Parietal lobe (tissue), 2 donors: ENCODE measurements around the gene TREML2. TPM values are rescaled to one million over a fixed set of nuclear protein-coding genes. Genes with fewer than 3 reads are reported as not detected.

ENCODE experiments used
- small RNA-seq: library from RNA; depleted of rRNA; stranded (forward); fragments of <200 nt; gene quantifications from one replicate; pipeline ENCODE3, GENCODE V24; 2014; ENCODE audit warnings: low replicate concordance
- total RNA-seq: library from RNA; depleted of rRNA; stranded (reverse); fragments of >200 nt; gene quantifications from one replicate; pipeline ENCODE4 v1.2.3, GENCODE V29; 2014

Gene TREML2, protein sequence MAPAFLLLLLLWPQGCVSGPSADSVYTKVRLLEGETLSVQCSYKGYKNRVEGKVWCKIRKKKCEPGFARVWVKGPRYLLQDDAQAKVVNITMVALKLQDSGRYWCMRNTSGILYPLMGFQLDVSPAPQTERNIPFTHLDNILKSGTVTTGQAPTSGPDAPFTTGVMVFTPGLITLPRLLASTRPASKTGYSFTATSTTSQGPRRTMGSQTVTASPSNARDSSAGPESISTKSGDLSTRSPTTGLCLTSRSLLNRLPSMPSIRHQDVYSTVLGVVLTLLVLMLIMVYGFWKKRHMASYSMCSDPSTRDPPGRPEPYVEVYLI
- total RNA-seq, result not detected

DNA sequence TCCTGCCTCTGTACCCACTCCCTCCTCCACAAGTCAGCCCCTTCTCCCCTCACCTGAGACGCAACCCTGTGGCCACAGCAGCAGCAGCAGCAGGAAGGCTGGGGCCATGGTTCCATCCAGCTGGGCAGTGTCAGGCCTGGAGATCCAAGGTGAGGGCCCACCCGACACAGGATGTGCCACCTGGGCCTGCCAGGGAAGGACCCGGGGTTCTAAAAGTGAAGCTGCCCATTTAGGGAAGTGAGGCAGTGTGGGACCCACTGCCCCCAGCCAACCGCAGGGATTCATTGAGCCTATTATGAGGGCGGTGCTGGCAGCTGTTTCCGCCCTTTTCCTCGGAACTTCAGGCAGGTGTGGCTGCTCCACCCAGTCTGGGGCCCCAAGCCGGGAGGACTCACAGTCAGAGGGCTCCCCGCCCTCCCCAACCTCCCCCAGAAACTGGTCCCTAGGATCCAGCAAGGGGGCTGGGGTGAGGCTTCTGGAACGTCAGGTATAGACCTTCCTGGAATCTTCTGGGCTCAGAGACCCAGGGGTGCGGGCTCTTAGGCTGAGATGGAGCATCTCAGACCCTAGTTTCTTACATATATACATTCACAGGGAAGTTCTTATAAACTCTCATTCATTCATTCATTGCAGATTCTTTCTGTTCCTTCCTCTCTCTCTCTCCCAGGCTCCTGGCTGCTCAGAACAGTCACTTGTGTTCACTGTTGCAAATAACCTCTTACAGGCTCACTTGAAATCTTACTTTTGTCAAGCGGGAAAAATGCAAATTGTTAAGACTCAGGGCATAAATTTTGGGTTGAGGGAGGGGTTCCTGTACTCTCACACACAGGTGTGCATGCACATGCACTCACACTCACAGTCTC is at the start of gene TREML2:
Gene TREML2, minus strand, starts transcription at position 249 of the 863 bp plus-strand sequence. Its CDS starts 141 bp downstream, at position 108.

DNA sequence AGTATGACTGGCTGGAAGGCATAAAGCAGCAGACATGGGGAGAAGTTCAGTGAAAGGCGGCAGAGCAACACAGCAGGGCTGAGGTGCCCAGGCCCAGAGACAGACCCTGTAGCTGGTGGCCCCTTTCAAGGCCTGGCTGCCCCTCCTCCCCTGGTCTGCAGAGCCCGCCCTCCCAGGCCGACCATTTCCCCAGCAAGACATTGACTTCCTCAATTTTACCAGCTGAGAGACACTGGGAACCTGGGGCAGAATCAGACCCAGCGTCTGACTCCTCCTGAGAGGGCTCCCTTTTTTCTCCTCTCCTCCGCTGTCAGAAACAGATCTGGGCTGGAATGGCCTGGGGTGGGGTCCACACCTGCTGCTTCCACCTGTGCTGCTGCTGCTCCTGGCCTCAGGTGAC is 27.1 kb upstream of the TREML2 start, which contains the start of gene TREML4:
Gene TREML4, plus strand, starts transcription at position 254 of the 400 bp plus-strand sequence. Its CDS starts 79 bp downstream, at position 333.

DNA sequence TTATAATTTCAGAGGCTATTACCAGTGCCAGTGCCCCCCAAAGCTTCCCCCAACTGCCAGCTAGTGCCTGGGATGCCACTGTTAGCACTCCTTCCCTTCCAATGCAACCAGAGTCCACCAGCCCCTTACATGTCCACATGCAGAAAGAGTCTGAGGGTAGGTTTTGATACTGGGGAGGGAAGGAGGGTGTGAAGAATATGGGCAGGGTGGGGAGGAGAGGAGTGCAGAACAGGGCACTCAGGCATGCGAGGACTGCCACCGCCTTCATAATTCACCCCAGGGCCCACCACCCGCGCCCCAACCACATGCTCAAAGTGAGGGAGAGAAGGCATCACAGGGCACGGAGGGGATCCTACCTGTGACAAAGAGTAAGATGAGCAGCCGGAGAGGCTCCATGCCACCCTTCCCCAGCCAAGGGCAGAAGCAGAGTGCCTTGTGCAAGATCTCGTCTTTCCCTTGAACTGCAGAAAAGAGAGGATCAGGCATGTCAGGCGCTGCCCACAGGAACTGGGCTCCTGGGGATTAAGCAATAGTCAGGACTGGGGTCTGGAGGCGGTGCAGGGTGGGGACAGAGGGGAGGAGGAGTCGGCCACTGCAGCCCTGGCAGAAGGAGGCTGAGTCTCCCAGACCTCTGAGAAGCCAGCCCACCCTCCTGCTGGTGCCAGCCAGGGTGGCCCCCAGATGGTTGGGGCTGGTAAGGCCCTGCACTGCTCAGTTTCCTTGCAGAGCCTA is 38.1 kb downstream of the TREML2 start, which contains the start of gene TREM2:
Gene TREM2, minus strand, starts transcription at position 430 of the 732 bp plus-strand sequence. Its CDS starts 34 bp downstream, at position 396.

DNA sequence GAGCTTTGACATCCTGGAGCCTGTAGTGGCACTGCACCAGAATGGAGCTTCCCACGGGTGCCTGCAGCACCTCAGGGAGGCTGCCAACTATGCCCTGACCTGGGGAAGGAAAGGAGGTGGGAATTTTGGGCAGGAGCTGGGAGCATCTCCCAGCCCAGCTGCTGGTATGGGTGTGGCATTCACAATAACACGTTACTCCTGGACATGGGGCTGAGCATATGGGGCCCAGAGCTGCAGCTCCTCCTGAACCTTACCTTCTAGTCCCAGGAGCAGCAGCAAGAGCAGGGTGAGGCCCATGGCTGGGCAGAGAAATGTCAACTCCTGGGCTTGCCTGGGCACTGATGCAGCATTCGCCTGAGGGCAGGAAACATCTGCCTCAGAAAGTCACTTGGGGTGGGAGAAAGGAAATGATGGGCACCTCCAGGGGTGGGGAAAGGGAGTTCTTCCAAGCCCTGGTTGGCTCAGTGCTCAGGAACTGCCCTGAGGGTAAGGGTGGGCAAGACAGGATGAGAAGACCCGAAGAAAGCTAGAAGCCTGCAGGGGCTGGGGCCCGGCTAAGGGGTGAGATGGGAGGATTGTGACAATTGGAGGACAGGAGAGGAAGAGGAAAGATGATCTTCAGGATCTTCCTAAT is 46.8 kb downstream of the TREML2 start, which contains the start of gene TREML1:
Gene TREML1, minus strand, starts transcription at position 356 of the 634 bp plus-strand sequence. Its CDS starts 59 bp downstream, at position 297.

Small RNA genes lying within 50 kb of the gene (small RNA-seq; reads per million reads assigned to genes)
- not detected for gene AL391903.2
- 0.80 reads per million, percentile 63 among the genes with 10 or more reads in this experiment for gene RNA5SP207

Other genes with a start within 250 kb of the TREML2 start
- gene UNC5CL, start 161.9 kb downstream of the TREML2 start, total RNA-seq, result 0.63 TPM
- gene TSPO2, start 158.7 kb downstream of the TREML2 start, total RNA-seq, result not detected
- gene APOBEC2, start 147.9 kb downstream of the TREML2 start, total RNA-seq, result not detected
- gene OARD1, start 128.8 kb downstream of the TREML2 start, total RNA-seq, result 18.2 TPM
- 57.6 TPM for gene NFYA, start 128.2 kb downstream of the TREML2 start, total RNA-seq
- not detected for gene TREML1, start 46.8 kb downstream of the TREML2 start, total RNA-seq
- gene TREM2, start 38.0 kb downstream of the TREML2 start, total RNA-seq, result 6.6 TPM
- gene TREML4, start 27.2 kb upstream of the TREML2 start, total RNA-seq, result not detected
- gene TREM1, start 85.5 kb upstream of the TREML2 start, total RNA-seq, result not detected
- gene NCR2, start 134.5 kb upstream of the TREML2 start, total RNA-seq, result not detected